NCI-H1417 treated with DMSO at 0.1 percent for 48 hours (cell line): Measurements from ENCODE around the gene CHDH.

Experiments used
- DNase-seq: peaks from one replicate; lab custom pipeline; 2025; lab: John Stamatoyannopoulos, UW

The CHDH gene, protein sequence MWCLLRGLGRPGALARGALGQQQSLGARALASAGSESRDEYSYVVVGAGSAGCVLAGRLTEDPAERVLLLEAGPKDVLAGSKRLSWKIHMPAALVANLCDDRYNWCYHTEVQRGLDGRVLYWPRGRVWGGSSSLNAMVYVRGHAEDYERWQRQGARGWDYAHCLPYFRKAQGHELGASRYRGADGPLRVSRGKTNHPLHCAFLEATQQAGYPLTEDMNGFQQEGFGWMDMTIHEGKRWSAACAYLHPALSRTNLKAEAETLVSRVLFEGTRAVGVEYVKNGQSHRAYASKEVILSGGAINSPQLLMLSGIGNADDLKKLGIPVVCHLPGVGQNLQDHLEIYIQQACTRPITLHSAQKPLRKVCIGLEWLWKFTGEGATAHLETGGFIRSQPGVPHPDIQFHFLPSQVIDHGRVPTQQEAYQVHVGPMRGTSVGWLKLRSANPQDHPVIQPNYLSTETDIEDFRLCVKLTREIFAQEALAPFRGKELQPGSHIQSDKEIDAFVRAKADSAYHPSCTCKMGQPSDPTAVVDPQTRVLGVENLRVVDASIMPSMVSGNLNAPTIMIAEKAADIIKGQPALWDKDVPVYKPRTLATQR

GRCh38 chr3:53846134-53846850, at the start of gene CHDH, which contains the start of gene IL17RB:
Gene CHDH, minus strand, starts transcription at chr3:53846419. Its CDS starts 22,411 bp downstream, at chr3:53824008.
Gene IL17RB, plus strand, starts transcription at chr3:53846568. Its CDS starts 21 bp downstream, at chr3:53846589.
- DNase-seq: no peak

GRCh38 chr3:53892286-53892637, 46.0 kb upstream of the CHDH start:
- DNase-seq: no peak

DNA sequence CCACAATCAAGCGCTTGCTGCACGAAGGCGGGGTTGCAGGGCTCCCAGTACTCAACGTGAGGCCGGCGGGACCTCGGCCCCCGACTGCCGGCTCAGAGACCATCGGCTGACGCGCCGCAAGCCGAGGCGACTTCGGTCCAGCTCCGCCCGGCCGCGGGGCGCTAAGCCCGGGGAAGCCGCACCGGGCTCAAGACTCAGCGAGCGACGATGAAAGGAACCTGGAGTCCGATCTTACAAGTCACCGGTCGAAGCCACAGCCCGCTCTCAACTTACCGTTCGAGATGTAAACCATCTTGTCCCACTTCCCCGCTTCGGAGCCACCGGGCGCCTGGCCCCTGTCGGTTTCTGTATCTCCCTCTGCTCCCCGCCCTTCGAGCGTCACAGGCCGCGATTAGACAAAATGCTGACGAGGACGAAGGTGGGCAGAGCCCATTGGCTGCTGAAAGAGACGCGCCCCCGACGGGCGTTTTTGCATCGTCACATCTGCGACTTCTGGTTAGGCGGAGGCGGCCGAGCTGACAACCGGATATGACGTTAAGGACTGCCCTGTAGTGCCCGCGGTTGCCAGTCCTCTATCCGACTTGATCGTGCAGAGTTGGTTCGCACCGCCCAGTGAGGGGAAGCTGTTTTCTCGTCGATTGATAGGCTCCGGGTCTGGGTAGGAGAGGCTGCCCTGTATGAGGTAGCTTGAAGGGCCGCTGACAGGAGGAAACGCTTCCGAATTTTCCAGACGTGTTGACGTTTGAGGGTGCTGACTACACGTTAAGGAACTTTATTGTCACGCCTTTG, 45.5 kb upstream of the CHDH start, which contains the start of gene SELENOK:
SELENOK (minus strand) TSS at position 363 of the 789 bp plus-strand sequence.
- DNase-seq: peak; percentile 69

GRCh38 chr3:53890726-53891475, 44.7 kb upstream of the CHDH start:
- DNase-seq: no peak

DNA sequence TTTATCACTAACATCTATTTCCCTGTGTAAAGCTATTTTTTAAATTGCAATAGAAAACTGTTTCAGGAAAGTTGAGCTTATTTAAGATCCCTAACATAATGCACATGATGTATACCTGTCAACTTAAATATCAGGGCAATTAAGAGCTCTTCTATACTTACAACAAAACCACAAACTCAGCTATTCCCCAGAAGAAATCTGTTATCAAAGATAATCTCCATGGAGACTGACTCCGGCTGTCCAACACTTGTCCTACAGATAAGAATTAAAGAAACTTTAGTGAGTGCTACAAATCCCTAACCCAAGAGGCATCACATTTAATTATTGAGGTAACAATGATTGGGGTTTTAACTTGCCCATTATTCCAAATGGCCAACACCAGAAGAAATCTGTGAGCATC, 42.0 kb upstream of the CHDH start:
- DNase-seq: no peak

- DNase-seq: no peak
Measured at GRCh38 chr3:53887446-53887845, 41.2 kb upstream of the CHDH start.

GRCh38 chr3:53885239-53885638, 39.0 kb upstream of the CHDH start:
- DNase-seq: no peak

DNA sequence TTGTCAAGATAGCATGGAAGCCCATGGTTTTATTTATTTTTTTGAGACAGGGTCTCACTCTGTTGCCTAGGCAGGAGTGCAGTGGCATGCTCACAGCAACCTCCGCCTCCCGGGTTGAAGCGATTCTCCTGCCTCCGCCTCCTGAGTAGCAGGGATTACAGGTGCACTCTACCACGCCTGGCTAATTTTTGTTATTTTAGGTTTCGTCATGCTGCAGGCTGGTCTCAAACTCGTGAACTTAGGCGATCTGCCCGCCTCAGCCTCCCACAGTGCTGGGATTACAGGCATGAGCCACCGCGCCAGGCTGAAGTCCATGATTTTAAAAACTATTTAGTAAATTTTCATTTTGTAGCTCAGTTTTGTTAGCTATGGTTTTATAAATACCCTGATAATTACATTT, 38.4 kb upstream of the CHDH start:
- no peak for DNase-seq

DNA sequence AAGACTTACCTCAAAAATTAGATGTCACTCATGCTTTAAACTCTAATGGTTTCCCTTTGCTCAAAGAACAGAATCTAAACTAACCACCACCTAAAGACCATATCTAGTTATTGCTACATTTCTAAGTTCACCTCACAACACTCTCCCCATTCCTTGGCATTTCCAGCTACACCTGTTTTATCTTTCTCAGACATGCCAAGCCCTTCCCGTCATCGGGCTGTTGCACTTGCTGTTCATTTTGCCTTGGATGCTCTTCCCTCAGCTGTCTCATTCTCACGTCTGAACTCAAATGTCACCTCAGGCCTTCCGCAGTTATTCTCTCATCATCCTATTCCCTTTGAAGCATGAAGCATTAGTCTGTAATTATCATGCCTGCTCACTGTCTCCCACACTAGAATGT, 36.8 kb upstream of the CHDH start:
- no peak for DNase-seq

DNA sequence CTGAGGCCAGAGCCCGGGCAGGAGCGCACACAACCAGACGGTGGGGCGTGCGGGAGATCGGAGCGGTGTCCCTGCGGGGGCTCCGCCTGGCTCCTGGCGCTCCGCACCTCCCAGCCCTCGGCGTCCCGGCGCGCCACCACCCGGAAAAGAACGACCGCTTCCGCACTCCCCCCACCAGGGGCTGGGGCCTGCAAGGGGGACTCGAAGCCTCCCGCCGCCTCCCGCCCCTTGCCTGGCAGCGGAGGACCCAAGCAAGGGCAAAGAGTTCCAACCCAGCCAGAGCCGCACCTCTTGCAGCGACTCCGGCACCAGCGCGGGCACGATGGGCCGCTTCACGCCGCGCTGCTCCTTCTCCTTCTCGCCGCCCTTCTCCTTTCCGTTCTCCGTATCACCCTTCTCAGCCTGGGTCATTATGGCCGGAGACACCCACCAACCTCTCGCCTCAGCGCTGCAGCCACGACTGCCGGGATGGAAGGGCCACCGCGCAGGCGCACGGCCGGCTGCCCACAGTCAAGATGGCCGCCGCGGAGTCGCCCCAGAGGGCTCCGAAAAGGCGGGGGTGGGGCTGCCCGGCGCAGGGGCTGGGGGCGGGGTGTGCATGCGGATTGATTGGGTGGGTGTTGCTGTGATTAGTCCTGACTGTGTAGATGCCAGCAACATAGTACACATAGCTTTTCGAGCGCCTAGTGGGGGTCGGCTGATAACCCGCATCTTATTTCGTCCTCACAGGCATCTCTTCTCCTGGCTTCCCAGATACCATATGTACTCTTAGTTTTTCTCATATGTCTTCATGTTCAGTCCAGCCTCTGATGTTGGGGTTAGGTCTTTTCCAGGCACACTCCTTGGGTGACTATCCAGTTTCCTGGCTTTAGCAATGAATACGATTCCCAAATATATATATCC, 35.7 kb upstream of the CHDH start, which contains the start of gene ACTR8:
ACTR8 (minus strand) TSS at position 462 of the 903 bp plus-strand sequence; CDS start at position 411, 51 bp downstream.
- DNase-seq: peak; percentile 64

DNA sequence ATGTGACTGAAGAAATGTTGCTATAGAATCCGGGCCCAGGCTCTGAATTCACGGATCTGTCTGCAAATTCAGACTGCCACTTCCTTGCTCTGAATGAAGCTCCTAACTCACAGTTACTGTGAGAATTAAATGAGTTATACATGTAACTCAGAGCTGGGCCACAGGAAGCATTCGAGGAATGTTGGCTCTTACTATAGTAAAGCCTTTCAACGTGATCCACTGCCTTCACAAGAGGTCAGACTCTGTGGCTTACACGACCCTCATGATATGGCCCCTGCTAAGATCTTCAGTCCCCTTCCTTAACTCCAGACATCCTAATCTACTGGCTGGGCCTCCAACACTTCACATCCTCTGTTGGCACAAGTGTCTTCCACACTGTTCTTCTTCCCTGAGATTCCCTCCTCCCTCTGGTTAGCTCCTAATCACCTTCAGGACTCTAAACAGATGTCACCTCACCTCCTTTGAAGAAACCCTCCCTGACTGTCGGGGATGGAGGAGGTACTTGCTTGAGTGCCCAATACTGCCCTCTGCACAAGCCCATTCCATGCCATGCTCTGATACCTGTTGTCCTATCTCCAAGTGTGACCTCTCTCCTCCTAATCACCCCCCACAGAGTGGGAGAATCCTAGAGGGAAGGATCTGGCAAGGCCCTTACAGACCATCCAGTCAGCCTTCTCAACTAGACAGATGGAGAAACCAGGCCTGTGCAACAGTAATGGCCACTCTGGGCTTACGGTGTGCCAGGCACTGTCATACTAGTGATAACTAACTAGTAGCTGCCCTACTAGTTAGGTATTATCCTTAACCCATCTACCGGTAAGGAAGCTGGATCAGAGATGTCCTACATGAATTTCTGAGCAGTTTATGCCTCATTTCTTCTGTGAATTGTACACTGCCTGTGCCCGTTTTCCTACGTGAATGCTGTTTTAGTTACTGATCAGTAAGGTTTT, 34.5 kb upstream of the CHDH start:
- no peak for DNase-seq

DNA sequence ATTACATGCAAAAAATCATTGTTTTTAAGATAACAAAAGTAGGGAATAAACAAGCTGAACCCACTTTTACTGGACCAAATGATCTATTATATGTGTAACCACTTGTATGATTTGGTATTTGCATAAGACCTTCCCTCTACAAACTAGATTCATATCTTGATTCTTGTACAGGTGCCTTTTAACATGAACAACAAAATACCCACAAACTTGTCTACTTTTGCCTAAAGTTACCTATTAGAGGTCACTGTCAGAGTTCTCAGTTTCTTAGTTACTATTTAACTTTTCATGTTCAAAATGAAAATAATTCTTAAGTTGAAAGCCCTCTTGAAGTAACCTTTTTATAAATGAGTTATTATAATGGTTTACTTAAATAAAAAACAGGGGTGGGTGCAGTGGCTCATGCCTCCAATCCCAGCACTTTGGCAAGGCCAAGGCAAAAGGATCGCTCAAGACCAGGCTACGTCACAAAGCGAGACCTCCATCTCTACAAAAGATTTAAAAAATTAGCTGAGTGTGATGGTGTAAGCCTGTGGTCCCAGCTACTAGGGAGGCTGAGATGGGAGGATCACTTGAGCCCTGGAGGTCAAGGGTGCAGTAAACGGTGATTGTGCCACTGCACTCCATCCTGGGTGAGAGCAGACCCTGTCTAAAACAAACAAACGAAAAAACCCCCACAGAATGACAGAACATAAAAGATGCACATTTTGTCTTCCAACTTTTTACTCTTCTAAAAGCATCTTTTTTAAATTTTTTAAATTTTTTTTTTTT, 19.7 kb upstream of the CHDH start:
- no peak for DNase-seq

DNA sequence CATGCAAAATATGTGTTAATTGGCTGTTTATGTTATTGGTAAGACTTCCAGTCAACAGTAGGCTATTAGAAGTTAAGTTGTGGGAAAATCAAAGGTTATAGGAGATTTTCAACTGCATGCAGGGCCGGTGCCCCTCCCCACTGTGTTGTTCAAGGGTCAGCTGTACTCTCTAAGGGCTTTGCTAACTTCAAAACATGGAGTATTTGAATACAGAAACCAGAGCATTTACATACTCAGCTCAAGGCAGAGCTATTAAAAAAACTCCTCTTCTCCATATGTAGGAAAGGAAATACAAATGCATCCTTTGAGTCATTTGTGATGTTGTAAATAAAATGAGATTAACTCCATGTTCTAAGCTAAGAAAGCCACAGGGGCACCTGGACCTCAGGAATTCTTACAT, 16.9 kb upstream of the CHDH start:
- DNase-seq: no peak

- no peak for DNase-seq
Measured at GRCh38 chr3:53862241-53862640, 16.0 kb upstream of the CHDH start.

GRCh38 chr3:53860196-53860595, 14.0 kb upstream of the CHDH start:
- no peak for DNase-seq

DNA sequence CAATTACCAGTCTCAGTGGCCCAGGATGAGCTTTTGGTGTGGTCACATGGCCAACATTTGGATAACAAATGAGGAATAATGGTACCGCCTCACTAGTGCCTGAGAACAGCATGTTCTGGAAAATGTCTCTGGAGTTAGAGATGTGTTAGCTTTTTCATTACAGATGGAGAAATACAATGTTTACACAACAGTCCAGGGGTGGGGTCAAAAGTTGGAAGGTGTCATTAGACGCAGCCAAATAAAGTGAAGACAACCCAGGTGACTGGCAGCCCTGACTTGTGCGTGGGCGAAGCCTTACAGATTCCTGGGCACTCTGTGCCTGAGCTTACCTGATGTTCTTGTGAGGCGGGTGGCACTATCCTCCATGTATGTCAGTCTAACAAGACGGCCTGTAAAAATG, 13.0 kb upstream of the CHDH start:
- DNase-seq: no peak

DNA sequence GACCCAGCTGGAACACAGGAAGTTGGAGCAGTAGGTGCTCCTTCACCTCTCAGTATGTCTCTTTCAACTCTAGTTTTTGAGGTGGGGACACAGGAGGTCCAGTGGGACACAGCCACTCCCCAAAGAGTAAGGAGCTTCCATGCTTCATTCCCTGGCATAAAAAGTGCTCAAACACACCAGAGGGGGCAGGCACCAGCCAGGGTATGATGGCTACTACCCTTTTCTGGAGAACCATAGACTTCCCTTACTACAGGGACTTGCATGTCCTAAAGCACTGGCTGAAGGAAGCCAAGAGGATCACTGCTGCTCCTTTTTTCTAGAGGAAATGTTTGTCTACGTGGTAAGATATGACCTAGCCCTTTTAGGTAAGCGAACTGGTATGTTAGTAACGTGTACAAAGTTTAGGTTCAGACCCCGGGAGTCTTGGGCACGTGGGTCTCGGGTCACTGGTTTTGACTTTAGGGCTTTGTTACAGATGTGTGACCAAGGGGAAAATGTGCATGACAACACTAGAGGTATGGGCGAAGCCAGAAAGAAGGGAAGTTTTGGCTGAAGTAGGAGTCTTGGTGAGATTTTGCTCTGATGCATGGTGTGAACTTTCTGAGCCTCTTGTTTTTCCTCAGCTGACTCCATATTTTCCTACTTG, 12.0 kb upstream of the CHDH start:
- no peak for DNase-seq

- no peak for DNase-seq
Measured at GRCh38 chr3:53856964-53857363, 10.7 kb upstream of the CHDH start.
